Mesothelial cell of epicardium (in vitro differentiated cells): Measurements from ENCODE around the gene ME1. TPM values are rescaled to one million over a fixed set of nuclear protein-coding genes. Genes with fewer than 3 reads are reported as not detected.

ENCODE experiments used
- DNase-seq, 2 experiments: peaks; one replicate each; pipeline ENCODE4 v3.0.0; 2021; ENCODE audit warnings: low spot score in 2 of 2; ENCODE audit not compliant: unreplicated experiment in 2 of 2
- H3K27ac Mint-ChIP-seq: 2 replicates; pipeline ENCODE4 v1.8.0; 2021; ENCODE audit warnings: mixed read lengths
- H3K27me3 Mint-ChIP-seq: 2 replicates; pipeline ENCODE4 v1.8.0; 2021; ENCODE audit warnings: low read depth, mixed read lengths
- H3K36me3 Mint-ChIP-seq: 2 replicates; pipeline ENCODE4 v1.8.0; 2021; ENCODE audit warnings: mixed read lengths
- H3K4me1 Mint-ChIP-seq: 2 replicates; pipeline ENCODE4 v1.8.0; 2021; ENCODE audit warnings: mixed read lengths
- H3K4me3 Mint-ChIP-seq: 2 replicates; pipeline ENCODE4 v1.8.0; 2021; ENCODE audit warnings: mild to moderate bottlenecking, moderate library complexity, mixed read lengths
- H3K9me3 Mint-ChIP-seq: 2 replicates; pipeline ENCODE4 v1.8.0; 2021; ENCODE audit warnings: mixed read lengths
- CTCF ChIP-seq: fragments of 200-600 bp; sonication (generic); IDR thresholded peaks from one replicate; pipeline ENCODE4 v1.5.0; 2021; ENCODE audit warnings: antibody characterized with exemption; ENCODE audit not compliant: unreplicated experiment
- total RNA-seq: library from RNA; stranded (reverse); gene quantifications from 3 replicates; pipeline ENCODE4 v1.2.1, GENCODE V29; 2021

Gene ME1
- total RNA-seq, 1 donor from 2014 or later = 9.0 TPM

GRCh38 chr6:83202031-83202430 lies 228.8 kb downstream of the ME1 start:
- TF ChIP-seq CTCF = no peak
- no peak for DNase-seq
- Mint-ChIP-seq H3K9me3 (peaks cover 7% of the 10 kb centered on the region), H3K27ac (no peak overlapping the region), H3K36me3 (peaks cover 16% of the 10 kb centered on the region), H3K4me1 (no peaks in the 10 kb centered on the region), H3K27me3 (no peaks in the 10 kb centered on the region), H3K4me3 (no peak overlapping the region)

GRCh38 chr6:83199863-83200225 lies 231.0 kb downstream of the ME1 start:
- H3K36me3 Mint-ChIP-seq = peaks cover 10% of the 10 kb centered on the region
- H3K9me3 Mint-ChIP-seq = no peaks in the 10 kb centered on the region
- H3K4me1 Mint-ChIP-seq = peaks cover 3% of the 10 kb centered on the region
- TF ChIP-seq CTCF = no peak
- no peak overlapping the region for H3K27ac Mint-ChIP-seq
- no peak overlapping the region for H3K4me3 Mint-ChIP-seq
- H3K27me3 Mint-ChIP-seq = no peaks in the 10 kb centered on the region
- no peak for DNase-seq

- DNase-seq = no peak
- no peaks in the 10 kb centered on the region for H3K9me3 Mint-ChIP-seq
- no peaks in the 10 kb centered on the region for H3K27me3 Mint-ChIP-seq
- H3K4me1 Mint-ChIP-seq = peaks cover 8% of the 10 kb centered on the region
- no peak overlapping the region for H3K27ac Mint-ChIP-seq
- H3K36me3 Mint-ChIP-seq = peaks cover 10% of the 10 kb centered on the region
- H3K4me3 Mint-ChIP-seq = no peak overlapping the region
- no peak for TF ChIP-seq CTCF
Measured at GRCh38 chr6:83199173-83199862, 231.5 kb downstream of the ME1 start.

GRCh38 chr6:83198486-83199172 lies 232.2 kb downstream of the ME1 start:
- no peaks in the 10 kb centered on the region for H3K27me3 Mint-ChIP-seq
- DNase-seq = no peak
- peaks cover 10% of the 10 kb centered on the region for H3K36me3 Mint-ChIP-seq
- peaks cover 12% of the 10 kb centered on the region for H3K4me1 Mint-ChIP-seq
- no peak for TF ChIP-seq CTCF
- no peaks in the 10 kb centered on the region for H3K9me3 Mint-ChIP-seq
- H3K27ac Mint-ChIP-seq = no peak overlapping the region
- no peak overlapping the region for H3K4me3 Mint-ChIP-seq

GRCh38 chr6:83193747-83194566 lies 236.9 kb downstream of the ME1 start:
- H3K9me3 Mint-ChIP-seq = no peaks in the 10 kb centered on the region
- peak overlapping the region; percentile 99 for H3K4me3 Mint-ChIP-seq
- peak; percentile 21 to 53 for DNase-seq
- peak overlapping the region; percentile 22 for H3K27ac Mint-ChIP-seq
- no peak for TF ChIP-seq CTCF
- peaks cover 30% of the 10 kb centered on the region for H3K4me1 Mint-ChIP-seq
- H3K27me3 Mint-ChIP-seq = no peaks in the 10 kb centered on the region
- peaks cover 20% of the 10 kb centered on the region for H3K36me3 Mint-ChIP-seq
